Activated naive CD8-positive, alpha-beta T cell treated with anti-CD3 and anti-CD28 coated beads, Interleukin-2, amount 10 ng/mL, durations not matched to agents 7 days and 5 days (primary cell): Measurements from ENCODE around the gene KRT79. TPM values are rescaled to one million over a fixed set of nuclear protein-coding genes. Genes with fewer than 3 reads are reported as not detected.

ENCODE experiments used
- ATAC-seq: fragments of 150-1000 bp; cut with Tn5 transposase; one replicate; pipeline ENCODE4 v1.10.0; 2021; ENCODE audit warnings: low read depth, moderate library complexity
- POLR2A ChIA-PET: fragments of 350-600 bp; sonication (Branson Sonifier 250); formaldehyde crosslinking; loops from one replicate; lab custom pipeline; 2021; ENCODE audit warnings: antibody characterized with exemption; lab: Charles Lee
- DNase-seq: peaks from one replicate; pipeline ENCODE4 v3.0.0; 2021
- H3K27ac Mint-ChIP-seq: one replicate; pipeline ENCODE4 v1.8.0; 2022; ENCODE audit warnings: mild to moderate bottlenecking, mixed read lengths
- H3K27me3 Mint-ChIP-seq: one replicate; pipeline ENCODE4 v1.8.0; 2022; ENCODE audit warnings: mild to moderate bottlenecking, moderate library complexity, mixed read lengths
- H3K36me3 Mint-ChIP-seq: one replicate; pipeline ENCODE4 v1.8.0; 2021; ENCODE audit warnings: mild to moderate bottlenecking, mixed read lengths
- H3K4me1 Mint-ChIP-seq: one replicate; pipeline ENCODE4 v1.8.0; 2021; ENCODE audit warnings: mixed read lengths
- H3K4me3 Mint-ChIP-seq: one replicate; pipeline ENCODE4 v1.8.0; 2022; ENCODE audit warnings: mild to moderate bottlenecking, moderate library complexity, mixed read lengths
- H3K9me3 Mint-ChIP-seq: one replicate; pipeline ENCODE4 v1.8.0; 2021; ENCODE audit warnings: mixed read lengths
- total RNA-seq, 2 experiments: library from RNA; stranded (reverse); gene quantifications; one replicate each; pipeline ENCODE4 v1.2.3, GENCODE V29; 2021

KRT79 gene
- total RNA-seq, 2 experiments from 2014 or later: not detected

- no peak overlapping the region for H3K27ac Mint-ChIP-seq
- DNase-seq (no peak), ATAC-seq (no peak)
- H3K9me3 Mint-ChIP-seq: no peaks in the 10 kb centered on the region
- peaks cover 20% of the 10 kb centered on the region for H3K27me3 Mint-ChIP-seq
- no peaks in the 10 kb centered on the region for H3K36me3 Mint-ChIP-seq
- no peak overlapping the region for H3K4me3 Mint-ChIP-seq
- H3K4me1 Mint-ChIP-seq: no peaks in the 10 kb centered on the region
- POLR2A ChIA-PET: no interaction called here
Observed at GRCh38 chr12:52776435-52776834, 57.7 kb downstream of the KRT79 start.

- peaks cover 2% of the 10 kb centered on the region for H3K9me3 Mint-ChIP-seq
- H3K4me3 Mint-ChIP-seq: no peak overlapping the region
- no peaks in the 10 kb centered on the region for H3K36me3 Mint-ChIP-seq
- ATAC-seq: no peak
- no peak overlapping the region for H3K27ac Mint-ChIP-seq
- peaks cover 21% of the 10 kb centered on the region for H3K27me3 Mint-ChIP-seq
- no peaks in the 10 kb centered on the region for H3K4me1 Mint-ChIP-seq
- POLR2A ChIA-PET: no interaction called here
- DNase-seq: no peak
Observed at GRCh38 chr12:52774629-52775250, 59.4 kb downstream of the KRT79 start.

GRCh38 chr12:52772772-52773171 lies 61.3 kb downstream of the KRT79 start:
- H3K4me1 Mint-ChIP-seq: no peaks in the 10 kb centered on the region
- H3K27me3 Mint-ChIP-seq: peaks cover 20% of the 10 kb centered on the region
- H3K9me3 Mint-ChIP-seq: peaks cover 2% of the 10 kb centered on the region
- H3K36me3 Mint-ChIP-seq: no peaks in the 10 kb centered on the region
- no peak overlapping the region for H3K27ac Mint-ChIP-seq
- ATAC-seq (no peak), DNase-seq (no peak)
- POLR2A ChIA-PET: no interaction called here
- H3K4me3 Mint-ChIP-seq: no peak overlapping the region

- peaks cover 2% of the 10 kb centered on the region for H3K9me3 Mint-ChIP-seq
- H3K27me3 Mint-ChIP-seq: peaks cover 20% of the 10 kb centered on the region
- H3K36me3 Mint-ChIP-seq: no peaks in the 10 kb centered on the region
- H3K4me3 Mint-ChIP-seq: no peak overlapping the region
- ATAC-seq (no peak), DNase-seq (no peak)
- H3K4me1 Mint-ChIP-seq: no peaks in the 10 kb centered on the region
- no peak overlapping the region for H3K27ac Mint-ChIP-seq
- POLR2A ChIA-PET: no interaction called here
Observed at GRCh38 chr12:52772188-52772587, 61.9 kb downstream of the KRT79 start.

GRCh38 chr12:52771505-52771904 lies 62.6 kb downstream of the KRT79 start:
- no peak for ATAC-seq
- Mint-ChIP-seq H3K4me1 (no peaks in the 10 kb centered on the region), H3K27me3 (peaks cover 16% of the 10 kb centered on the region), H3K27ac (no peak overlapping the region), H3K36me3 (no peaks in the 10 kb centered on the region), H3K9me3 (peaks cover 2% of the 10 kb centered on the region), H3K4me3 (no peak overlapping the region)
- POLR2A ChIA-PET: no interaction called here
- no peak for DNase-seq

Other genes with a start within 250 kb of the KRT79 start
- under 1 TPM; 0.65 to 0.67 TPM for gene KRT72, start 232.8 kb downstream of the KRT79 start, total RNA-seq
- gene KRT73, start 215.8 kb downstream of the KRT79 start, total RNA-seq: under 1 TPM; 0.42 to 0.60 TPM
- gene KRT2, start 182.1 kb downstream of the KRT79 start, total RNA-seq: not detected
- gene KRT1, start 153.9 kb downstream of the KRT79 start, total RNA-seq: not detected
- not detected for gene KRT77, start 130.8 kb downstream of the KRT79 start, total RNA-seq
- gene KRT76, start 57.0 kb downstream of the KRT79 start, total RNA-seq: not detected
- not detected for gene KRT3, start 38.2 kb downstream of the KRT79 start, total RNA-seq
- not detected for gene KRT4, start 20.2 kb downstream of the KRT79 start, total RNA-seq
- not detected for gene KRT78, start 14.7 kb upstream of the KRT79 start, total RNA-seq
- under 1 TPM in 1 of 2 experiments, not detected in 1; 0.20 TPM for gene KRT8, start 70.8 kb upstream of the KRT79 start, total RNA-seq
- 1 to 10 TPM; 2.4 to 2.8 TPM for gene KRT18, start 114.8 kb upstream of the KRT79 start, total RNA-seq
- gene EIF4B, start 172.1 kb upstream of the KRT79 start, total RNA-seq: 100 to 1,000 TPM; 439 to 448 TPM
- gene TNS2, start 215.8 kb upstream of the KRT79 start, total RNA-seq: 1 to 10 TPM; 1.9 to 3.0 TPM
- 10 to 100 TPM; 34.4 to 37.8 TPM for gene SPRYD3, start 245.1 kb upstream of the KRT79 start, total RNA-seq